Measurements from ENCODE around the gene EXOG.

DNA sequence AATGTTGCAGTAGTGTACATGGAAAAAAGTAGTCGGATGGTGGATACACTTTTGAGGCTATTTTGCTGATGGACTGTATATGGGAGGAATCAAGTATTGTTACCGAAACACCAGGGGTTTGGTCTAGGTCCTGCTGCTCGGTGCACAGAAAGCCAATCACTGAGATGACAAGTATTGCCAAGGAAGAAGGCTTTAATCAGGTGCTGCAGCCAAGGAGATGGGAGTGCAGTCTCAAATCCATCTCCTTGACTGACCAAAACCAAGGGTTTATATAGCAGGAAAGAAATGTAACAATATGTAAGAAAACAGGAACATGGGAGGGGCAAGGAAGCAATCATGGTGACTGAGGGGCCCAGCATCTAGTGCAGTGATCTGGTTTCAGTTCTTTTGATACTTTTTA is 45.3 kb upstream of the EXOG start:
- TF ChIP-seq EZH2 (IDR thresholded peaks at IDR 0.05; ENCODE audit: low read length, missing control alignments) = no peak
- TF ChIP-seq, protein P1, sequence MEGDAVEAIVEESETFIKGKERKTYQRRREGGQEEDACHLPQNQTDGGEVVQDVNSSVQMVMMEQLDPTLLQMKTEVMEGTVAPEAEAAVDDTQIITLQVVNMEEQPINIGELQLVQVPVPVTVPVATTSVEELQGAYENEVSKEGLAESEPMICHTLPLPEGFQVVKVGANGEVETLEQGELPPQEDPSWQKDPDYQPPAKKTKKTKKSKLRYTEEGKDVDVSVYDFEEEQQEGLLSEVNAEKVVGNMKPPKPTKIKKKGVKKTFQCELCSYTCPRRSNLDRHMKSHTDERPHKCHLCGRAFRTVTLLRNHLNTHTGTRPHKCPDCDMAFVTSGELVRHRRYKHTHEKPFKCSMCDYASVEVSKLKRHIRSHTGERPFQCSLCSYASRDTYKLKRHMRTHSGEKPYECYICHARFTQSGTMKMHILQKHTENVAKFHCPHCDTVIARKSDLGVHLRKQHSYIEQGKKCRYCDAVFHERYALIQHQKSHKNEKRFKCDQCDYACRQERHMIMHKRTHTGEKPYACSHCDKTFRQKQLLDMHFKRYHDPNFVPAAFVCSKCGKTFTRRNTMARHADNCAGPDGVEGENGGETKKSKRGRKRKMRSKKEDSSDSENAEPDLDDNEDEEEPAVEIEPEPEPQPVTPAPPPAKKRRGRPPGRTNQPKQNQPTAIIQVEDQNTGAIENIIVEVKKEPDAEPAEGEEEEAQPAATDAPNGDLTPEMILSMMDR (conservative IDR thresholded peaks at IDR 0.05 in 1 of 2, IDR thresholded peaks at IDR 0.05 in 1 of 2; ENCODE audit: low read depth in 1 of 2, low read length in 2 of 2) = no peak

All from fibroblast of lung (primary cell).